ENCODE measurements around the gene ZNF610.
A peak's percentile ranks its signal among the peaks of the same experiment; 100 is the strongest.
"Not testable (repeated sequence)": the region's sequence is repeated elsewhere in the genome, so short reads cannot be mapped to it uniquely, and the experiment has no call there.

Gene ZNF610

DNA sequence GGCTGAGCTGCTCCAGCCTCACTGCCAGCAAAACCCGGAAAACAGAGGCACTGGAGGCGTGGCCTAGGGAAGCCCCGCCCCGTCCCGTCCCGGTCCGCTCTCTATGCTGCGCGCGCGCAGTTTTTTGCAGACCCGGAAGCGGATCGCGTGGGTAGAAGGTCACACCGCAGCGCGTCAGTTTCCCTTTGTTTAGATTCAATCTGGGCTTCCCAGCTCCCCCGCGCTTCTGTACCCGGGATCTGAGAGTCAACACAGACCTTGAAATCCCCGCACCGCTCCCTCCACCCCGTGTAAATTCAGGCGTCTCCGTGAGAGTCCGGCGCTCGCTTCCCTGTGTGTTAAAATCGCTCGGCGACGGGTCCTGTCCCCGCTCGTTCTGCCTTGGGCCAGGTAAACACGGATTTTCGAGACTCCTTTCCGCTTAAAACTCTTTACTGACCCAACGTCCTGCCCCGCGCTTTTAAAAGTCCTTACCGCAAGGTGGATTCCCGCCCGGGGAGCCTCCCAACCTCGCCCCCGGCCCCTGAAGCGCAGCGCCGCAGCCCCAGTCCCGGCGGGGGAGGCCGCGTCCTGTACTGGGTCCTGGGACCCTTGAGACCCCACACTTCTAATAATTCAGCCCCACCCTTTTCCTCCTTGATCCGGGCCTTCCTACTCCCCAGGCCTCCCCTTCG is at the start of gene ZNF610:
Gene ZNF610 (plus strand): TSS at position 127 of the 674 bp plus-strand sequence. CDS start 12,930 bp downstream, outside the sequence.
- DNase-seq (ENCODE audit: low read depth) = peak; percentile 59

DNA sequence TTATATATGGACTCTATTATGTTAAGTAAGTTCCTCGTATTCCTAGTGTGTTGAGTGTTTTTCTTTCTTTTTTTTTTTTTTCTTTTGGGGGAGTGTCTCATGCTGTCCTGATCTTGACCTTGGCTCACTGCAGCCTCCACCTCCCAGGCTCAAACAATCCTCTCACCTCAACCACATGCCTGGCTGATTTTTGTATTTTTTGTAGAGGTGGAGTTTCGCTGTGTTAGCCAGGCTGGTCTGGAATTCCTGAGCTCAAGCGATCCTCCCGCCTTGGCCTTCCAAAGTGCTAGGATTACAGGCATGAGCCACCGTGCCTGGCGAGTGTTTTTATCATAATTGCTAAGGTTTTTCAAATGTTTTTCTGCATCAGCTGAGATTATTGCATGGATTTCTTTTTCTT is 49.8 kb upstream of the ZNF610 start:
- DNase-seq (ENCODE audit: low read depth) = no peak

DNA sequence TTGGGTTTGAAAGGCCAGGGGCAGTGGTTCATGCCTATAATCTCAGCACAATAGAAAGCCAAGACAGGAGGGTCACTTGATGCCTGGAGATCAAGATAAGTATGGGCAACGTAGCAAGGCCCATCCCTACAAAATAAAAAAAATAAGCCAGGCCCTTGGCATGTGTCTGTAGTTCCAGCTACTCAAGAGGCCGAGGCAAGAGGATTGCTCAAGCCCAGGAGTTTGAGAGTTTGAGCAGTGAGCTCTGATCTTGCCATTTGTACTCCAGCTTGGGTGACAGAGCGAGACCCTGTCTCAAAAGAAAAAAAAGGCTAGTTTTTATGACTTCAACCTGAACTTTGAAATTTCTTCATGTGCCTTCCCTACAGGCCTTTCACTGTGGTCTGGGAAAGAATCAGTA is 44.3 kb upstream of the ZNF610 start:
- no peak for DNase-seq (ENCODE audit: low read depth)

DNA sequence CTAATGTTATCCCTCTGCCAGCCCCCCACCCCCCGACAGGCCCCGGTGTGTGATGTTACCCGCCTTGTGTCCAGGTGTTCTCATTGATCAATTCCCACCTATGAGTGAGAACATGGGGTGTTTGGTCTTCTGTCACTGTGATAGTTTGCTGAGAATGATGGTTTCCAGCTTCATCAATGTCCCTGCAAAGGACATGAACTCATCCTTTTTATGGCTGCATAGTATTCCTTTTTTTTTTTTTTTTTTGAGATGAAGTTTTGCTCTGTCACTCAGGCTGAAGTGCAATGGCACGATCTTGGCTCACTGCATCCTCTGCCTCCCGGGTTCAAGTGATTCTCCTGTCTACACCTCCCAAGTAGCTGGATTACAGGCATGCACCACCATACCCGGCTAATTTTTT is 43.1 kb upstream of the ZNF610 start:
- not testable (repeated sequence) for DNase-seq (ENCODE audit: low read depth)

DNA sequence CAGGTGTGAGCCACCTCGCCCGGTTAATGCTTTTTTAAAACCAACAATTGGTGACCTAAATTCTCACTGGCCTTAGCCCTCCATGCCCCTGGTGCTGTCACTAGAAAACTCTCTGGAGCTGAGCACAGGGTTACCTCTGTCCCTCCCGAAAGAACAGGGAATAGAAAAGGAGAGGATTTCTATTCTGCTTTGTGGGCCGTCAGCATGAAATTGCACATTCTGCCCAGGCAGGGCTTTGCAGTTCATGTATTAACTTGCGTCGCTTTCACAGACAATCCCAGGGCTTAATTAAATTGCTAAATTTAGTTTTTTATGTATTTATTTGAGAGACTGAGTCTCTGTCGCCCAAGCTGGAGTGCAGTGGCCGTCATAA is 39.7 kb upstream of the ZNF610 start:
- DNase-seq (ENCODE audit: low read depth) = no peak

DNA sequence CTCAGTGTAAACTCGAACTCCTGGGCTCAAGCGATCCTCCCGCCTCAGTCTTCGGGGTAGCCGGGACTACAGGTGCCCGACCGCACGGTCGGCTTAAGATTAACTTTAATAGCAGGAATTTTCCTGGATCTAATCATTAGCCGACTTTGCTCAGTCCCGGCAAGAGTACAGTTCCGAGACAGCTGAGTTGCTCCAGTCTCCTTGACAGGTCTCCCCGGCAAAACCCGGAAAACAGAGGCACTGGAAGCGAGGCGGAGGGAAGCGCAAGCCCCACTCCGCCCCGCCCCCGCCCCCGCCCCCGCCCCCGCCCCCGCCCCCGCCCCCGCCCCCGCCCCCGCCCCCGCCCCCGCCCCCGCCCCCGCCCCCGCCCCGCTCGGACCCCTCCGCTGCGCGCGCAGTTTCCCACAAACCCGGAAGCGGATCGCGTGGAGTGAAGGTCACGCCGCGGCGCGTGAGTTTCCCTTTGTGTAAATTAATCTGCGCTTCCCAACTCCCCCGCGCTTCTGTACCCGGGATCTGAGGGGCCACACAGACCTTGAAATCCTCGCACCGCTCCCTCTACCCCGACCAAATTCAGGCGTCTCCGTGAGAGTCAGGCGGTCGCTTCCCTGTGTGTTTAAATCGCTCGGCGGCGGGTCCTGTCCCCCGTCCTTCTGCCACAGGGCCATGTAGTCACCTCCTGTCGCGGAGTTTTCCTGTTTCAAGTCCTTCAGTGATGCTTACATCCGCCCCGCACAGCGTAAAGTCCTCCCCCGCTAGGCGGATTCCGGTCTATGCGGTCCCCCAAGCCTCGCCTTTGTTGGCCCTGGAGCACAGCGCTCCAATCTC is 39.1 kb upstream of the ZNF610 start, which contains the start of gene ZNF480:
Gene ZNF480 (plus strand): TSS at position 397 of the 828 bp plus-strand sequence. CDS start 3,244 bp downstream, outside the sequence.
- peak; percentile 76 for DNase-seq (ENCODE audit: low read depth)

DNA sequence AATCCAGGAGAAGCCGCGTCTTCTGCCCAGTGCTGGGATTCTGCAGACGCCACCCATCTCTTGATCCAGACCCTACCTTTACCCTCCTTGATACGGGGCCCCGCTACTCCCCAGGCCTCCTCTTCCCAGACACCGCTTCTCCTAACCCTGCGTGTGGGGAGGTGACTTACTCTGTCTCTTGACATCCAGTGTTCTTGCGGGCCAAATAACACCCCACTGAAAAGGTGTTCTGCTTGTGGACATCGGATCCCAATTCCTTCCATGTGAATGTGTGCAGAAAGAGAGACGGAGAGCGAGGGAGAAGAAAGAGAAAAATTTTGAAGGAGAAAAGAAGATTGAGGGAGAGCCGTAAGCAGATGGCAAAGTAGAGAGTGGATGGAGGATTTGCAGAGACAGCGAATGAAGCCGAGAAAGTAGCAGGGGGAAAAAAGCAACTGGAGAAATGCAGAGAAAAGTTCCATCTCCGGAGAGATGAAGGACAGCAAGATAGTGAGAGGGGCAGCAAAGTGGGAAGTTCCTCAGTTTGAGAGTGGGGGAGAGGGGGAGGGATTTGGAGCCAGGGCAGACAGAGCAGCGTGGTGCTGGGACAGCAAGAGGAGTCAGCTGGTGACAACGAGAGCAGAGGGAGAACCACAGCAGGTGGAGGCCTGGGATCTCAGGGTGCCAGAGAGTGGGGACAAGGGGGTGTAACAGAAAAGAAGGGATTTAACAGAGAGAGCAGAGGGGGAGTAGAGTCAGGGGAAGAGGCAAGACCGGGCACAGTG is 38.3 kb upstream of the ZNF610 start:
- no peak for DNase-seq (ENCODE audit: low read depth)

DNA sequence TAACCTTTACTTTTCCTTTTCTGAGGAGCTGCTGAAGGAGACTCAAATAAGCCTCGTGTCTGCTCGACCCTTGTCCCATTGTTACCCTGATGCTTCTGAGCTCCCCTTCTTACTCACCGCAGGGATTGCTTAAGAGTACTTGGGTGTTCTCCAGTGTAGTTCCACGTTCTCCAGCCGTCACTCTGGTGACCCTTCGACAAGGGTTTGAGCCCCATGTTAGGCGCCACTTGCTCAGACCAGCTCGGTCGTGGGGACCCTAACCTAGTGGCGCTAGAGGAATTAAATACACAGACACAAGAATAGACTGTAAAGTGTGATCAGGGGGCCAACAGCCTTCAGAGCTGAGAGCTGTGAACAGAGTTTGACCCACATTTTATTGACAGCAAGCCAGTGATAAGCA is 28.8 kb upstream of the ZNF610 start:
- DNase-seq (ENCODE audit: low read depth) = no peak

DNA sequence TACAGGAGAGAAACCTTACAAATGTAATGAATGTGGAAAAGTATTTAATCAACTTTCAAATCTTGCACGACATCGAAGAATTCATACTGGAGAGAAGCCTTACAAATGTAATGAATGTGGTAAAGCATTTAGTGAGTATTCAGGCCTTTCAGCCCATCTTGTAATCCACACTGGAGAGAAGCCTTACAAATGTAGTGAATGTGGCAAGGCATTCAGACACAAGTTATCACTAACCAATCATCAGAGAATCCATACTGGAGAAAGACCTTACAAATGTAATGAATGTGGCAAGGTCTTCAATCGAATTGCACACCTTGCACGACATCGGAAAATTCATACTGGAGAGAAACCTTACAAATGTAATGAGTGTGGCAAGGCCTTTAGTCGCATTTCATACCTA is 13.6 kb upstream of the ZNF610 start:
- no peak for DNase-seq (ENCODE audit: low read depth)

DNA sequence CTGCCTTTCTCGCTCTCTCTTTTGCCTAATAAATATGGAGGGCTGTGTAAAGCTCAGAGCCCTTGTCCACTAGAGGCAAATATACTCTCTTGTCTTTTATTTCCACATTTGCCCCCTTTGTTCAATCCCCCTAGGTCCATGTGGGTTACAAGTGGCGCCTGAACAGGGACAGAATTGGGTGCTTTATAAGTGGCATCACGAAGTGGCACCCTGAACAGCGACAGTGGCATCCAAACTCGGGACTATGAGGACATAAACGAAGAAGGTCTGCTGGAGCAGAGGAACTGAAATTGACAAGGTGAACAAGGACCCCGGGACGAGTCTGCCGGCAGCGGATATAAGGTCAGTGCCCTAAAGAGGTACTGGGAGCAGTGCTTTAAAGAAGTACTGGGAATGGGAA is 4.3 kb upstream of the ZNF610 start:
- DNase-seq (ENCODE audit: low read depth) = no peak

DNA sequence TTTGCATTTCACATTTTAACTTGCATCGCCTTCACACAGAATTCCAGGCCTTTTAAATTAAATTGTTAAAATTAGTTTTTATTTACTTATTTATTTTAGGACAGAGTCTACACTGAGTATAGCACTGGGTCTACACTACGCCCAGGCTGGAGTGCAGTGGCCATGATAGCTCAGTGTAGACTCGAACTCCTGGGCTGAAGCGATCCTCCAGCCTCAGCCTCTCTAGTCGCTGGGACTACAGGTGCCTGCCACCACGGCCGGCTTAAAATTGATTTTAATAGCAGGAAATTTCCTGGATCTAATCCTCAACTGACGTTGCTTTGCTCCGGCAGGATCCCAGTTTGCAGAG is 301 bp upstream of the ZNF610 start:
- no peak for DNase-seq (ENCODE audit: low read depth)

DNA sequence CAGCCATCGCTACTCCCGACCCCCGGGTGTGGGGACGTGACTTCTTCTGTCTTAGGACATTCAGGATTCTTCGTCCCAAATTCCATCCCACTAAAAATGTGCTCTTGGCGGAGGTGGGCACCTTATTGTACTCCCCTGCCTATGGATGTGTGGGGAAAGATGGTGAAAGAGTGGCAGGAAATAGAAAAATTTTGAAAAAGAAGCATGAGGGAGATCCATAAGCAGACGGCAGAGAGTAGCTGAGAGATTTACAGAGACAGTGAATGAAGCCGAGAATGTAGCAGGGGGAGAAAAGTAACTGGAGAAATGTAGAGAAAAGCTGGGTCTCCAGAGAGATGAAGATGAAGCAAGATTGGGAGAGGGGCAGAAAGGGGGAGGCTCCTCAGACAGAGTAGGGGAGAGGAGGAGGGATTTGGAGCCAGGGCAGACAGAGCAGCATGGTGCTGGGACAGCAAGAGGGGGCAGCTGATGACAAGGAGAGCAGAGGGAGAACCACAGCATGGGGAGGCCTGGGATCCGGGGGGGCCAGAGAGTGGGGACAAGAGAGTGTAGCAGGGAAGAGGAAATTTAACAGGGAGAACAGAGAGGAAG is 843 bp downstream of the ZNF610 start:
- no peak for DNase-seq (ENCODE audit: low read depth)

DNA sequence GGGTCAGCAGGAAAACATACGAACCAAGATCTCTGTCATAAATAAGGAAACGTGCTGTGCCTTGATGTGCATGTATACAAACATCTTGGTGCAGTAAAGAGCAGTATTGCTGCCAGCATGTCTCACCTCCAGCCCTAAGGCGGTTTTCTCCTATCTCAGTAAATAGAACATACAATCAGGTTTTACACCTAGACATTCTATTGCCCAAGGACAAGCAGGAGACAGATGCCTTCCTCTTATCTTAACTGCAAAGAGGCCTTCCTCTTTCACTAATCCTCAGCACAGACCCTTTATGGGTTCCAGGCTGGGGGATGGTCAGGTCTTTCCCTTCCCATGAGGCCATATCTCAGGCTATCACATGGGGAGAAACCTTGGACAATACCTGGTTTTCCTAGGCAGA is 3.0 kb downstream of the ZNF610 start:
- not testable (repeated sequence) for DNase-seq (ENCODE audit: low read depth)

DNA sequence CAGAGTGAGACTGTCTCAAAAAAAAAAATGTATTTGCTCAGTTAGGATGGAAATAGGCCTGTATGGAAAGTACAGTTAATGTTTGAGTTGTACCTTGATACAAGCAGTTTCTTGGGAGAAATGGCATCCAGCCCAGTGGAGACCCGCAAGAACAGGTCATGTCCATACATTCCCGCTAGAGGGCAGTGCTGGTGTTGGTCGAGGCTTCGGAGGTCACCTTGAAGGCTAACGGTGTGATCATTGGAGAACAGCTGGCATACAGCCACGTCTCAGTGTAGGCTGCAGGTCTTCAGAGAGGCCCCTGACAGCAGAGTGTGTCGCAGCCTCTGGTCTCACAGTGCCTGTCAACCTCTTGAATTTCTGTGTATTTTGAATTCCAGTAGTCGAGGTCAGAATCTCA is 7.5 kb downstream of the ZNF610 start:
- DNase-seq (ENCODE audit: low read depth) = peak; percentile 4

DNA sequence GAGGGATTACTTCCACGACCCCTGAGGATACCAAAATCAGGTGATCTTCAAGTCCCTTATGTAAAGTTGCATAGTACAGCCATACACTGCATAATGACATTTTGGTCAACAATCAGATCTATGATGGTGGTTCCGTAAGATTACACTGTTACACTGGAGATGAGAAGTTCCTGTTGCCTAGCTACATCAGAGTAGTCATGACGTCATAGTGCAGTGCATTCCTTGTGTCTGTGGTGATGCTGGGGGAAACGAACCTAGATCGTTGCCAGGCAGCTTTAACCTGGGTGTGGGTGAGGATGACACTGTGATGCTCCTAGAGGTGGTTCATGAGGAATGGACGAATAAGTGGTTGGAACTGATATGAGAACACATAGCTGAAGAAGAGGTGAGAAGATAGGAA is 9.1 kb downstream of the ZNF610 start:
- no peak for DNase-seq (ENCODE audit: low read depth)

DNA sequence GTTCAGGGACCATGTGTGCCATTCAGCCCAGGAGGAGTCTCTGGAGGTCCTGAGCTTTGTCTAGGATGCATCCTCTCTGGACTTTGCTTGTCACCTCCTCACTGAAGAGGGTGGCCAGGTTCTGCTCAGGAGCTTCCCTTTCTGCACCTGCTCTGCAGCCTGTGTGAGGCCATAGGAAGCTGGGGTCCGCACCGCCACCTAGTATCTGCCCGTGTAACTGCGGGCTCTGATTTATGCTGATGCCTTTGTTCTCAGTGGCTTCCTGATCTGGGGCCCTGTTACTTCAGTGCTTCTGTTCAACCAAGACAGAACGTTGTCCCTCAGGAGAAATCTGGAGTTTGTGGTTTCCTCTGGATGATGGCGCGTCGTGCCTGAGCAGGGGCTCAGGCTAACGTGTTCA is 15.5 kb downstream of the ZNF610 start:
- DNase-seq (ENCODE audit: low read depth) = no peak

DNA sequence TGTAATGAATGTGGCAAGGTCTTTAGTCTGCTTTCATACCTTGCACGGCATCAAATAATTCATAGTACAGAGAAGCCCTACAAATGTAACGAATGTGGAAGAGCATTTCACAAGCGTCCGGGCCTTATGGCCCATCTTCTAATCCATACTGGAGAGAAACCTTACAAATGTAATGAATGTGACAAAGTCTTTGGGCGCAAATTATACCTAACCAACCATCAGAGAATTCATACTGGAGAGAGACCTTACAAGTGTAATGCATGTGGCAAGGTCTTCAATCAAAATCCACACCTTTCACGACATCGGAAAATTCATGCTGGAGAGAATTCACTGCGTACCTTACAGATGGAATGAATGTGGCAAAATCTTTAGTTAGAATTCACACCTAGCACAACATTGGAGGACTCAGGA is 30.4 kb downstream of the ZNF610 start:
- no peak for DNase-seq (ENCODE audit: low read depth)

DNA sequence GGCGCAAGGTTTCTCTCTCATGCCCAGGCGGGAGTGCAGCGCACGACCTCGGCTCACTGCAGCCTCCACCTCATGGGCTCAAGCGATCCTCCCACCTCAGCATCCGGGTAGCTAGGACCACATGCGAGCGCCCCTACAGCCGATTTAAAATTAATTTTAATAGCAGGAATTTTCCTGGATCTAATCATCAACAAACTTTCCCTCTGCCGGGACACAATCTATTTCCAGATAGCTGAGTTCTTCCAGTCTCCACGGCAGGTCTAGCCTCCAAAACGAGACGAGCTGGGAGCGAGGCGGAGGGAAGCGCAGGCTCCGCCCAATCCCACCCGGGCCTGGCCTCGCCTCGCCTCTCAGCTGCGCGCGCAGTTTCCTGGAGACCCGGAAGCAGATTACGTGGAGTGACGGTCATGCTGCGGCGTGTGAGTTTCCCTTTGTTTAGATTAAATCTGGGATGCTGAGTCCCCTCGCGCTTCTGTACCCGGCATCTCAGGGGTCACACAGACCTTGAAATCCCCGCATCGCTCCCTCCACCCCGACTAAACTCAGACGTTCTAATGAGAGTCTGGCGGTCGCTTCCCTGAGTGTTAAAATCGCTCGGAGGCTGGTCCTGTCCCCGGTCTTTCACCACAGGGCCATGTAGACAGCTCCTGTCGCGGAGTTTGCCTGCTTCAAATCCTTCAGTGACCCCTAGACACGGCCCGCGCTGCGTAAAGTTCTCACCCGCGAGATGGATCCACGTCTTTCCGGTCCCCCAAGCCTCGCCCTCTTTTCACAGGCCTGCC is 33.7 kb downstream of the ZNF610 start, which contains the start of gene ZNF880:
Gene ZNF880 (plus strand): TSS at position 365 of the 782 bp plus-strand sequence. CDS start 43 bp downstream, at position 408.
- DNase-seq (ENCODE audit: low read depth) = peak; percentile 72

DNA sequence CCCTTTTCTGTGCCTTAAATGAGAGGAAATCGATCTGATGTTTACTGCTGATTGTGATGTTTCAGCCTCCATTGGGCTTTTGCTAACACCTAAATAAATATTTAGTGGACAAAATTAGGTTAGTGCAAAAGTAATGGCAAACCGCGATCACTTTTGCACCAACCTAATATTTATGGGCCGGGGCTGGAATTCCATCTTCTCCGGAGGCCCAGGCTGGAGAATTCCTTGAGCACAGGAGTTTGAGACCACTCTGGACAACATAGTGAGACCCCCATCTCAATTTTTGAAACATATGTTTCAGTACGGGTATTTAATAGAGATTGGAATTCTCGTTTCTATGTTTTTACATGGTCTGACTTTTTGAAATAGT is 34.3 kb downstream of the ZNF610 start:
- DNase-seq (ENCODE audit: low read depth) = no peak

DNA sequence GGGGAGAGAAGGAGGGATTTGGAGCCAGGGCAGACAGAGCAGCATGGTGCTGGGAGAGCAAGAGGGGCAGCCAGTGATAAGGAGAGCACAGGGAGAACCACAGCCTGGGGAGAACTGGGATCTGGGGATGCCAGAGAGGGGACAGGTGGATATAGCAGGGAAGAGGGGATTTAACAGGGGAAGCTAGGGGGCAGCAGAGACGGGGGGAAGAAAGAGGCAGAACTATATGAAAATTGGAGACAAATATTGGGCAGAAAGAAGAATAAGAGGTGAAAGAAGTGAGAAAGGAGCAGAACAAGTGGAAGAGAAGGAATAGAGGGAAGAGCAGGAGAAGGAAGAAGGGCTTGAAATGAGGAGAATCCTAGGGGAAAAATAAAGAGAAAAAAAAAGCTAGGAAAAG is 55.1 kb downstream of the ZNF610 start:
- no peak for DNase-seq (ENCODE audit: low read depth)

DNA sequence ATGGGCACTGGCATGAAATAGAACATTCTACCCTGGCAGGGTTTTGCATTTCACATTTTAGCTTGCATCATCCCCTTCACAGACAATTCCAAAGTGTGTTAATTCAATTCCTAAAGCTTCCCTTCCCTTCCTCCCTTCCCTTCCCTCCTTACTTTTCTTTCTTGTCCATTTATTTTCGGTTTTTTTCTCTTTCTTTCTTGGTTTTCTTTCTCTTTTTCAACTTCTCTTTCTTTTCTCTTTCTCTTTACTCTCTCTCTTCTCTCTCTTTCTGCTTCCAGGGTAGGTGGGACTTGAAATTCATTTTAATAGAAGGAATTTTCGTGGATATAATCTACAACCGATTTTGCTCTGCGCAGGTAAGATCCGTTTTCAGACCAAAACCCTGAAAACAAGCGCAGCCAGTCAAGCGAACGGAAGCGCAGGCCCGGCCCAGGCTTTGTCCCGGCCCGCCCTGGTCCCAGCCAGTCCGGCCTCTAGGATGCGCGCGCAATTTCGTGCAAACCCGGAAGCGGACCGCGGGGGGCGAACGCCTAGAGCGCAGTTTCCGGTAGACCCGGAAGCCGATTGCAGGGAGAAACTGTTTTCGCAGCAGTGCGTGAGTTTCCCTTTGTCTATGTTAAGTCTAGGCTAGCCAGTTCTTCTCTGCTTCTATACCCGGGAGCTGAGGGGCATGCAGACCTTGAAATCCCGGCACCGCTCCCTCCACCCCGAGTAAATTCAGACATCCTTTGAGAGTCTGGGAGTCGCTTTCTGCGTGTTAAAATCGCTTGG is 61.5 kb downstream of the ZNF610 start, which contains the start of gene ZNF528:
Gene ZNF528 (plus strand): TSS at position 540 of the 771 bp plus-strand sequence. CDS start 4,165 bp downstream, outside the sequence.
- DNase-seq (ENCODE audit: low read depth) = peak; percentile 76
